Stimulated activated CD4-positive, alpha-beta T cell treated with anti-CD3 and anti-CD28 coated beads, Interleukin-2, amount 100 ng/mL, for 4 hours (primary cell): Measurements from ENCODE around the gene NUAK2.
A peak's percentile ranks its signal among the peaks of the same experiment; 100 is the strongest.

Experiments
- DNase-seq: peaks from one replicate; pipeline ENCODE4 v3.0.0-alpha.2; 2020; ENCODE audit warnings: low read depth

NUAK2 gene

DNA sequence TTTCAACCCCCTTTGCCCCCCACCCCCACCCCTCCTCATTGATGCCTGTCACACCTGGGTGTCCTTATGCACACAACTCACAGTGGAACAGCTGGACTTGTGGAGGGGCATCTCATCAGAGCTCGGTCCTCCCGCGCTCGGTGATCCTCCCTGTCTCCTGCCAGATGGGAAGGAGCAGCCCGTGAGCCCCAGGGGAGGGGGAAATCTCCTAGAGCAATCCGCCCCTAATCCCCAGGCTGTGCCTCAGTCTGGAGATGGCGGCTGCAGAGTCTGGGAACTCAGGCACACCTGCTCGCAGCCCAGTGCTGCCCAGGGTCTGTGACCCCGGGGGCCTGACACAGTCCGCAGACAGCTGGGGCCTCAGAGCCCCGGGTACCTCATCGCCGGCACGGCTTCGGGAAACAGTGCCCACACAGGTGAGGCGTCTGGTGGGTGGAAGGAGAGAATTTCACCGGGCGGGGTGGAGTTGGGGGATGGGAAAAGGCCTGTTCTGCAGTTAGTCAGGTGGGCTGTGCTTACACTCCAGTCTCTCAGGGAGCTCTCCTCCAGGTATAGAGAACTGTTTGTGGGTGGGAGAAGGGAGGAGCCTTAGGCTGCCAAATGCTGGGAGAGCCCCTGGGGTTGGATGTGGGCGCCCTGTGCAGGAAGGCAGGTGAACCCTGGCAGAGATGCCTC is 64.5 kb downstream of the NUAK2 start:
- no peak for DNase-seq

DNA sequence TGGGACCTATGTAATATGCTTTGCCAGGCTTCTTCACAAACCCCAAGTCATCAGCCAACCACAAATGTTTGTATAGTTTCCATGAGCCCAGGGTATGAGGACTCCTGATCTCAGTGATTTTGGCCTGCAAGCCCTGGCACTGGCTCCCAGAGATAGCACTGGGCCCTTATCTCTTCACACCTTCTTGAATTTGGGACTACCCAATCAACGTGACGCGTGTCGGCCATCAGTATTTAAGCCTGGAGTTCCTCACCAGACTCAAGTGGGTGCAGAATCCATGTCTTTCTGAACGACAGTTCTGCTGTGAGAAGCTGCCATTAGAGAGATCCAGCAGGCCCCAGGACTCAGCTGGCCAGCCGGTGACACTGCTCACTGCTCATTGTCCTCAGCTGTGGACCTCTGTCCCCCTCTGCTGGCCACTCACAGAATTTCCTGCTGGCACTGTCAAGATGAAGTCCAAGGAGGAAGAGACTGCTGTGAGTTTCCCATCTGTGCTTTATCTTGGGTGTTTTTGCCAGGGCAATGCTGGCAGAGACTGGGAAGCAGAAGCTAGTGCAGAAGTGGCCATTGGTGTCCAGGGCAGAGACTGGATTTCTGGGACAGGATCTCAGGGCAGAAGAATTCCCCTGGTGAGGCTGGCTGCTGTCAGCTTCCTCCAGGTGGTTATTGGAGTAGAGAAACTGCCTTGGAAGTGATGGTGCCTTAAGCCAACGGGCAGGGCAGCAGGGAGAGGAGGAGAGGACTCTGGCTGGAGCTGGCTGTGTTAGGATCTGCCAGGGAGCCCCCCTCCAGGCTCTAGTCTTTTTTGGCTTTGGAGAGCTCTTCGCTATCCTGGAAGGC is 65.4 kb downstream of the NUAK2 start:
- DNase-seq: peak; percentile 75
